Measurements from ENCODE around the gene VPS11. TPM values are rescaled to one million over a fixed set of nuclear protein-coding genes. Genes with fewer than 3 reads are reported as not detected.

The VPS11 gene
- total and polyA plus RNA-seq, 10 of the 15 experiments (the other 5 are each of a cell fraction or from before 2014, with no cell fraction given): 15.8 to 26.4 (median 24.5) TPM

DNA sequence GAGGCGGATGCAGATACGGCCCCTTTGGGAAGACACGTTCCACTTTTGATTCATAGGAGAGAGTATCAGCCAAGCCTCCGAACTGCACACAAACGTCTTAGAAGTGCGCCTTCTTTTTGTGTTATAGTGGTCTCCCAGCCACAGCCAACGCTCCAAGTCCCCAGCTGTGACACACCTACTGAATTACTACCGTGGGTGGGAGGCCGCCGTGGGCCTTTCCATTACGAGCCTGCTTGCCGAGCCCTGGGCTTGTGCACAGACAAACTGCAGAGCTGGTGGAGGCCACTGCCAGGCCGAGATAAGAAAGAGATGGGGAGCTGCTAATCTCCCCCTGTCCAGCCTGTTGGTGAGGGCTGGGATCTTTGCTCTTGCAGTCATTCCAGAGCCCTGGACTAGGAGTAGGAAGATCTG, 17.8 kb downstream of the VPS11 start:
- no peak for DNase-seq (ENCODE audit: low read depth, low spot score)
- TSS peak; percentile 91 for BruUV-seq (replicated peaks)
- TF ChIP-seq YY1 (IDR thresholded peaks at IDR 0.05; ENCODE audit: low read depth, low read length): no peak
- TF ChIP-seq, protein P1, sequence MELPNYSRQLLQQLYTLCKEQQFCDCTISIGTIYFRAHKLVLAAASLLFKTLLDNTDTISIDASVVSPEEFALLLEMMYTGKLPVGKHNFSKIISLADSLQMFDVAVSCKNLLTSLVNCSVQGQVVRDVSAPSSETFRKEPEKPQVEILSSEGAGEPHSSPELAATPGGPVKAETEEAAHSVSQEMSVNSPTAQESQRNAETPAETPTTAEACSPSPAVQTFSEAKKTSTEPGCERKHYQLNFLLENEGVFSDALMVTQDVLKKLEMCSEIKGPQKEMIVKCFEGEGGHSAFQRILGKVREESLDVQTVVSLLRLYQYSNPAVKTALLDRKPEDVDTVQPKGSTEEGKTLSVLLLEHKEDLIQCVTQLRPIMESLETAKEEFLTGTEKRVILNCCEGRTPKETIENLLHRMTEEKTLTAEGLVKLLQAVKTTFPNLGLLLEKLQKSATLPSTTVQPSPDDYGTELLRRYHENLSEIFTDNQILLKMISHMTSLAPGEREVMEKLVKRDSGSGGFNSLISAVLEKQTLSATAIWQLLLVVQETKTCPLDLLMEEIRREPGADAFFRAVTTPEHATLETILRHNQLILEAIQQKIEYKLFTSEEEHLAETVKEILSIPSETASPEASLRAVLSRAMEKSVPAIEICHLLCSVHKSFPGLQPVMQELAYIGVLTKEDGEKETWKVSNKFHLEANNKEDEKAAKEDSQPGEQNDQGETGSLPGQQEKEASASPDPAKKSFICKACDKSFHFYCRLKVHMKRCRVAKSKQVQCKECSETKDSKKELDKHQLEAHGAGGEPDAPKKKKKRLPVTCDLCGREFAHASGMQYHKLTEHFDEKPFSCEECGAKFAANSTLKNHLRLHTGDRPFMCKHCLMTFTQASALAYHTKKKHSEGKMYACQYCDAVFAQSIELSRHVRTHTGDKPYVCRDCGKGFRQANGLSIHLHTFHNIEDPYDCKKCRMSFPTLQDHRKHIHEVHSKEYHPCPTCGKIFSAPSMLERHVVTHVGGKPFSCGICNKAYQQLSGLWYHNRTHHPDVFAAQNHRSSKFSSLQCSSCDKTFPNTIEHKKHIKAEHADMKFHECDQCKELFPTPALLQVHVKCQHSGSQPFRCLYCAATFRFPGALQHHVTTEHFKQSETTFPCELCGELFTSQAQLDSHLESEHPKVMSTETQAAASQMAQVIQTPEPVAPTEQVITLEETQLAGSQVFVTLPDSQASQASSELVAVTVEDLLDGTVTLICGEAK (IDR thresholded peaks at IDR 0.05; ENCODE audit: borderline replicate concordance): no peak
- no peak for TF ChIP-seq BCL11A (IDR thresholded peaks at IDR 0.05; ENCODE audit: low read depth, low read length)
- no peak for TF ChIP-seq GABPA (IDR thresholded peaks at IDR 0.05; ENCODE audit: low read depth)
- TF ChIP-seq, protein P2, sequence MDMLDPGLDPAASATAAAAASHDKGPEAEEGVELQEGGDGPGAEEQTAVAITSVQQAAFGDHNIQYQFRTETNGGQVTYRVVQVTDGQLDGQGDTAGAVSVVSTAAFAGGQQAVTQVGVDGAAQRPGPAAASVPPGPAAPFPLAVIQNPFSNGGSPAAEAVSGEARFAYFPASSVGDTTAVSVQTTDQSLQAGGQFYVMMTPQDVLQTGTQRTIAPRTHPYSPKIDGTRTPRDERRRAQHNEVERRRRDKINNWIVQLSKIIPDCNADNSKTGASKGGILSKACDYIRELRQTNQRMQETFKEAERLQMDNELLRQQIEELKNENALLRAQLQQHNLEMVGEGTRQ (IDR thresholded peaks at IDR 0.05; ENCODE audit: borderline replicate concordance, low read depth, low read length): no peak
- TF ChIP-seq, protein P3, sequence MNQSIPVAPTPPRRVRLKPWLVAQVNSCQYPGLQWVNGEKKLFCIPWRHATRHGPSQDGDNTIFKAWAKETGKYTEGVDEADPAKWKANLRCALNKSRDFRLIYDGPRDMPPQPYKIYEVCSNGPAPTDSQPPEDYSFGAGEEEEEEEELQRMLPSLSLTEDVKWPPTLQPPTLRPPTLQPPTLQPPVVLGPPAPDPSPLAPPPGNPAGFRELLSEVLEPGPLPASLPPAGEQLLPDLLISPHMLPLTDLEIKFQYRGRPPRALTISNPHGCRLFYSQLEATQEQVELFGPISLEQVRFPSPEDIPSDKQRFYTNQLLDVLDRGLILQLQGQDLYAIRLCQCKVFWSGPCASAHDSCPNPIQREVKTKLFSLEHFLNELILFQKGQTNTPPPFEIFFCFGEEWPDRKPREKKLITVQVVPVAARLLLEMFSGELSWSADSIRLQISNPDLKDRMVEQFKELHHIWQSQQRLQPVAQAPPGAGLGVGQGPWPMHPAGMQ (IDR thresholded peaks at IDR 0.05; ENCODE audit: borderline replicate concordance): no peak
- TF ChIP-seq, protein P4, sequence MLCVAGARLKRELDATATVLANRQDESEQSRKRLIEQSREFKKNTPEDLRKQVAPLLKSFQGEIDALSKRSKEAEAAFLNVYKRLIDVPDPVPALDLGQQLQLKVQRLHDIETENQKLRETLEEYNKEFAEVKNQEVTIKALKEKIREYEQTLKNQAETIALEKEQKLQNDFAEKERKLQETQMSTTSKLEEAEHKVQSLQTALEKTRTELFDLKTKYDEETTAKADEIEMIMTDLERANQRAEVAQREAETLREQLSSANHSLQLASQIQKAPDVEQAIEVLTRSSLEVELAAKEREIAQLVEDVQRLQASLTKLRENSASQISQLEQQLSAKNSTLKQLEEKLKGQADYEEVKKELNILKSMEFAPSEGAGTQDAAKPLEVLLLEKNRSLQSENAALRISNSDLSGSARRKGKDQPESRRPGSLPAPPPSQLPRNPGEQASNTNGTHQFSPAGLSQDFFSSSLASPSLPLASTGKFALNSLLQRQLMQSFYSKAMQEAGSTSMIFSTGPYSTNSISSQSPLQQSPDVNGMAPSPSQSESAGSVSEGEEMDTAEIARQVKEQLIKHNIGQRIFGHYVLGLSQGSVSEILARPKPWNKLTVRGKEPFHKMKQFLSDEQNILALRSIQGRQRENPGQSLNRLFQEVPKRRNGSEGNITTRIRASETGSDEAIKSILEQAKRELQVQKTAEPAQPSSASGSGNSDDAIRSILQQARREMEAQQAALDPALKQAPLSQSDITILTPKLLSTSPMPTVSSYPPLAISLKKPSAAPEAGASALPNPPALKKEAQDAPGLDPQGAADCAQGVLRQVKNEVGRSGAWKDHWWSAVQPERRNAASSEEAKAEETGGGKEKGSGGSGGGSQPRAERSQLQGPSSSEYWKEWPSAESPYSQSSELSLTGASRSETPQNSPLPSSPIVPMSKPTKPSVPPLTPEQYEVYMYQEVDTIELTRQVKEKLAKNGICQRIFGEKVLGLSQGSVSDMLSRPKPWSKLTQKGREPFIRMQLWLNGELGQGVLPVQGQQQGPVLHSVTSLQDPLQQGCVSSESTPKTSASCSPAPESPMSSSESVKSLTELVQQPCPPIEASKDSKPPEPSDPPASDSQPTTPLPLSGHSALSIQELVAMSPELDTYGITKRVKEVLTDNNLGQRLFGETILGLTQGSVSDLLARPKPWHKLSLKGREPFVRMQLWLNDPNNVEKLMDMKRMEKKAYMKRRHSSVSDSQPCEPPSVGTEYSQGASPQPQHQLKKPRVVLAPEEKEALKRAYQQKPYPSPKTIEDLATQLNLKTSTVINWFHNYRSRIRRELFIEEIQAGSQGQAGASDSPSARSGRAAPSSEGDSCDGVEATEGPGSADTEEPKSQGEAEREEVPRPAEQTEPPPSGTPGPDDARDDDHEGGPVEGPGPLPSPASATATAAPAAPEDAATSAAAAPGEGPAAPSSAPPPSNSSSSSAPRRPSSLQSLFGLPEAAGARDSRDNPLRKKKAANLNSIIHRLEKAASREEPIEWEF (IDR thresholded peaks at IDR 0.05; ENCODE audit: insufficient replicate concordance, low read depth, low read length): no peak
- TF ChIP-seq, protein P5, sequence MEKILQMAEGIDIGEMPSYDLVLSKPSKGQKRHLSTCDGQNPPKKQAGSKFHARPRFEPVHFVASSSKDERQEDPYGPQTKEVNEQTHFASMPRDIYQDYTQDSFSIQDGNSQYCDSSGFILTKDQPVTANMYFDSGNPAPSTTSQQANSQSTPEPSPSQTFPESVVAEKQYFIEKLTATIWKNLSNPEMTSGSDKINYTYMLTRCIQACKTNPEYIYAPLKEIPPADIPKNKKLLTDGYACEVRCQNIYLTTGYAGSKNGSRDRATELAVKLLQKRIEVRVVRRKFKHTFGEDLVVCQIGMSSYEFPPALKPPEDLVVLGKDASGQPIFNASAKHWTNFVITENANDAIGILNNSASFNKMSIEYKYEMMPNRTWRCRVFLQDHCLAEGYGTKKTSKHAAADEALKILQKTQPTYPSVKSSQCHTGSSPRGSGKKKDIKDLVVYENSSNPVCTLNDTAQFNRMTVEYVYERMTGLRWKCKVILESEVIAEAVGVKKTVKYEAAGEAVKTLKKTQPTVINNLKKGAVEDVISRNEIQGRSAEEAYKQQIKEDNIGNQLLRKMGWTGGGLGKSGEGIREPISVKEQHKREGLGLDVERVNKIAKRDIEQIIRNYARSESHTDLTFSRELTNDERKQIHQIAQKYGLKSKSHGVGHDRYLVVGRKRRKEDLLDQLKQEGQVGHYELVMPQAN (conservative IDR thresholded peaks at IDR 0.05): peak; percentile 17

More for the DNA sequence above, 17.8 kb downstream of the VPS11 start:
- POLR2A ChIA-PET: interaction anchor here (0.6 to 5.4 kb wide), 23 partner anchors 12 to 1359 kb away, joined by 3 to 69 read pairs (median 4); partner anchors contain the start of genes C2CD2L, CBL, CENATAC and DPAGT1
- peak overlapping the region; percentile 97 for H3K4me2 ChIP-seq (ENCODE audit: control insufficient read depth, insufficient read depth)
- peaks cover 10% of the 10 kb centered on the region for H3K4me1 ChIP-seq (ENCODE audit: control insufficient read depth, insufficient read depth, low read length)
- WGBS (ENCODE audit: insufficient coverage, insufficient replicate concordance, low lambda C conversion rate, missing lambda C conversion rate): 0% methylated on average over 13 of the region's 13 CpGs
- H3K9ac ChIP-seq (ENCODE audit: control insufficient read depth, insufficient read depth, low read length): peak overlapping the region; percentile 62
- no peaks in the 10 kb centered on the region for H3K27me3 ChIP-seq (replicated peaks in 1 of 2; ENCODE audit: control insufficient read depth in 2 of 2, insufficient read depth in 2 of 2, low read length in 1 of 2)
- peak overlapping the region; percentile 97 for H3K4me3 ChIP-seq
- SMC1A ChIA-PET (ENCODE audit: uncharacterized antibody, unreplicated experiment): interaction anchor here (0.7 to 2.1 kb wide), 4 partner anchors 17 to 81 kb away, joined by 3 to 9 read pairs (median 6); partner anchors contain the start of genes C2CD2L, DPAGT1 and VPS11
- intact Hi-C loops (cut with micrococcal nuclease; ENCODE audit: unreplicated experiment): no loop called here
- H4K20me1 ChIP-seq (ENCODE audit: control insufficient read depth, insufficient read depth): no peaks in the 10 kb centered on the region
- FAIRE-seq: peak; percentile 13
- H3K27ac ChIP-seq (ENCODE audit: control insufficient read depth, insufficient read depth): peak overlapping the region; percentile 94
- H3K9me3 ChIP-seq (replicated peaks; ENCODE audit: control insufficient read depth, insufficient read depth, low read length): no peaks in the 10 kb centered on the region
- peaks cover 12% of the 10 kb centered on the region for H3K79me2 ChIP-seq (ENCODE audit: control insufficient read depth, insufficient read depth, low read length)
- RAD21 ChIA-PET (ENCODE audit: unreplicated experiment): interaction anchor here (0.5 to 2.3 kb wide), 19 partner anchors 10 to 238 kb away, joined by 3 to 16 read pairs (median 4); partner anchors contain the start of genes C2CD2L, CBL, CENATAC and DPAGT1
- in situ Hi-C loops (cut with MboI): no loop called here
- CTCF ChIA-PET: interaction anchor here (0.8 to 2.8 kb wide), 12 partner anchors 10 to 295 kb away, joined by 3 to 11 read pairs (median 4); partner anchors contain the start of genes C2CD2L, DDX6, HYOU1 and VPS11
- H2AFZ ChIP-seq (ENCODE audit: control insufficient read depth, low read depth, low read length): peak overlapping the region; percentile 96
- peak; percentile 46 for ATAC-seq
- H3K36me3 ChIP-seq (ENCODE audit: control insufficient read depth in 2 of 2, insufficient read depth in 2 of 2, low read length in 1 of 2): peaks cover 6 to 10% of the 10 kb centered on the region in 2 experiments; a peak in 3 of 4 replicates

Measured in GM12878 (cell line).